ENCODE results near the gene PDAP1.

DNA sequence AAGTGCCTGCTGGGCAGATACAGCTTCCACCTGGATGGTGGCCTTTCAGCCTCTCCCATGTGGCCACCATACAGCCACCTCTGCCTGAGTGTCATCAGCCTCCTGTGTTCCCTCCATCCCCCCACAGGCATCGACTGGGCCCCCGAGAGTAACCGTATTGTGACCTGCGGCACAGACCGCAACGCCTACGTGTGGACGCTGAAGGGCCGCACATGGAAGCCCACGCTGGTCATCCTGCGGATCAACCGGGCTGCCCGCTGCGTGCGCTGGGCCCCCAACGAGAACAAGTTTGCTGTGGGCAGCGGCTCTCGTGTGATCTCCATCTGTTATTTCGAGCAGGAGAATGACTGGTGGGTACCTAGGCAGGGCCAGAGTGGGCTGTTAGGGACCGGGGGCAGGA lies 20.5 kb downstream of the PDAP1 start:
- TF ChIP-seq POLR2A (IDR thresholded peaks at IDR 0.05) (no peak), EP300 (IDR thresholded peaks at IDR 0.05) (no peak)
- TF ChIP-seq, protein P1, sequence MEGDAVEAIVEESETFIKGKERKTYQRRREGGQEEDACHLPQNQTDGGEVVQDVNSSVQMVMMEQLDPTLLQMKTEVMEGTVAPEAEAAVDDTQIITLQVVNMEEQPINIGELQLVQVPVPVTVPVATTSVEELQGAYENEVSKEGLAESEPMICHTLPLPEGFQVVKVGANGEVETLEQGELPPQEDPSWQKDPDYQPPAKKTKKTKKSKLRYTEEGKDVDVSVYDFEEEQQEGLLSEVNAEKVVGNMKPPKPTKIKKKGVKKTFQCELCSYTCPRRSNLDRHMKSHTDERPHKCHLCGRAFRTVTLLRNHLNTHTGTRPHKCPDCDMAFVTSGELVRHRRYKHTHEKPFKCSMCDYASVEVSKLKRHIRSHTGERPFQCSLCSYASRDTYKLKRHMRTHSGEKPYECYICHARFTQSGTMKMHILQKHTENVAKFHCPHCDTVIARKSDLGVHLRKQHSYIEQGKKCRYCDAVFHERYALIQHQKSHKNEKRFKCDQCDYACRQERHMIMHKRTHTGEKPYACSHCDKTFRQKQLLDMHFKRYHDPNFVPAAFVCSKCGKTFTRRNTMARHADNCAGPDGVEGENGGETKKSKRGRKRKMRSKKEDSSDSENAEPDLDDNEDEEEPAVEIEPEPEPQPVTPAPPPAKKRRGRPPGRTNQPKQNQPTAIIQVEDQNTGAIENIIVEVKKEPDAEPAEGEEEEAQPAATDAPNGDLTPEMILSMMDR (IDR thresholded peaks at IDR 0.05), result no peak
